GM23338 (cell line): ENCODE data around the gene IL6. TPM values are rescaled to one million over a fixed set of nuclear protein-coding genes. Genes with fewer than 3 reads are reported as not detected.

ENCODE experiments used
- ATAC-seq: fragments of 200-7000 bp; cut with Tn5 transposase; 3 replicates; pipeline ENCODE4 v1.9.1; 2020
- DNase-seq: peaks from one replicate; pipeline ENCODE4 v3.0.0-alpha.2; 2015; ENCODE audit warnings: low spot score
- H2AFZ ChIP-seq: fragments of 200-600 bp; sonication (generic); 2 replicates; pipeline ENCODE4 v1.8.0; 2016; ENCODE audit warnings: antibody characterized with exemption, mild to moderate bottlenecking, moderate library complexity
- H3F3A ChIP-seq: fragments of 200-600 bp; sonication (generic); replicated peaks from 2 replicates; pipeline ENCODE4 v1.8.0; 2017; ENCODE audit warnings: antibody characterized with exemption, mixed run types, low read depth
- H3K27ac ChIP-seq: fragments of 200-600 bp; sonication (generic); 2 replicates; pipeline ENCODE4 v1.6.1; 2016; ENCODE audit warnings: low read depth
- H3K27me3 ChIP-seq: fragments of 200-600 bp; sonication (generic); 2 replicates; pipeline ENCODE4 v1.8.0; 2016; ENCODE audit warnings: mild to moderate bottlenecking, mixed run types, moderate library complexity; ENCODE audit not compliant: insufficient read depth
- H3K36me3 ChIP-seq: fragments of 200-600 bp; sonication (generic); 2 replicates; pipeline ENCODE4 v1.8.0; 2016; ENCODE audit warnings: mild to moderate bottlenecking; ENCODE audit not compliant: insufficient read depth
- H3K4me1 ChIP-seq: fragments of 200-600 bp; sonication (generic); 2 replicates; pipeline ENCODE4 v1.8.0; 2016; ENCODE audit warnings: mild to moderate bottlenecking, moderate library complexity; ENCODE audit not compliant: insufficient read depth
- H3K4me2 ChIP-seq: fragments of 200-600 bp; sonication (generic); 2 replicates; pipeline ENCODE4 v1.7.1; 2017; ENCODE audit warnings: mixed run types
- H3K4me3 ChIP-seq: fragments of 200-600 bp; sonication (generic); 2 replicates; pipeline ENCODE4 v1.6.1; 2016; ENCODE audit warnings: mixed run types
- H3K79me2 ChIP-seq: fragments of 200-600 bp; sonication (generic); replicated peaks from 2 replicates; pipeline ENCODE4 v1.8.0; 2017; ENCODE audit warnings: mild to moderate bottlenecking; ENCODE audit not compliant: insufficient read depth
- H3K9me2 ChIP-seq: fragments of 200-600 bp; sonication (generic); 2 replicates; pipeline ENCODE4 v1.8.0; 2017; ENCODE audit not compliant: insufficient read depth
- H4K20me1 ChIP-seq: fragments of 200-600 bp; sonication (generic); replicated peaks from 2 replicates; pipeline ENCODE4 v1.8.0; 2017; ENCODE audit warnings: mild to moderate bottlenecking; ENCODE audit not compliant: insufficient read depth
- H3K27ac Mint-ChIP-seq: 2 replicates; pipeline ENCODE4 v1.8.0; 2020; ENCODE audit warnings: inconsistent platforms, mild to moderate bottlenecking, moderate library complexity, mixed read lengths
- H3K27me3 Mint-ChIP-seq: 3 replicates; pipeline ENCODE4 v1.8.0; 2022; ENCODE audit warnings: low read depth, mild to moderate bottlenecking, moderate library complexity, mixed read lengths, inconsistent platforms; ENCODE audit not compliant: insufficient read depth, poor library complexity
- H3K36me3 Mint-ChIP-seq: 3 replicates; pipeline ENCODE4 v1.8.0; 2021; ENCODE audit warnings: low read depth, mild to moderate bottlenecking, inconsistent platforms, moderate library complexity, mixed read lengths
- H3K4me1 Mint-ChIP-seq: 3 replicates; pipeline ENCODE4 v1.8.0; 2020; ENCODE audit warnings: mild to moderate bottlenecking, inconsistent platforms, mixed read lengths
- H3K4me3 Mint-ChIP-seq: 3 replicates; pipeline ENCODE4 v1.8.0; 2021; ENCODE audit warnings: moderate library complexity, mild to moderate bottlenecking, inconsistent platforms, mixed read lengths
- H3K9me3 Mint-ChIP-seq: 3 replicates; pipeline ENCODE4 v1.8.0; 2020; ENCODE audit warnings: moderate library complexity, mild to moderate bottlenecking, inconsistent platforms, mixed read lengths
- CREB1 ChIP-seq: fragments of 250-450 bp; sonication (Bioruptor Pico); IDR thresholded peaks from 2 replicates; pipeline ENCODE4 v1.5.0; 2020; ENCODE audit warnings: low read depth, mild to moderate bottlenecking, moderate library complexity
- ETS1 ChIP-seq: IDR thresholded peaks from 2 replicates; pipeline ENCODE4 v1.6.1; 2016; ENCODE audit warnings: antibody characterized with exemption
- EZH2 ChIP-seq: fragments of 200-600 bp; sonication (generic); IDR thresholded peaks from one replicate; pipeline ENCODE4 v1.8.0; 2017; ENCODE audit warnings: antibody characterized with exemption, mild to moderate bottlenecking, low read depth; ENCODE audit not compliant: unreplicated experiment
- EZH2phosphoT487 ChIP-seq: fragments of 200-600 bp; sonication (generic); IDR thresholded peaks from one replicate; pipeline ENCODE4 v1.8.1; 2018; ENCODE audit warnings: antibody characterized with exemption; ENCODE audit not compliant: unreplicated experiment
- JUNB ChIP-seq: IDR thresholded peaks from one replicate; pipeline ENCODE4 v1.6.1; 2016; ENCODE audit warnings: antibody characterized with exemption; ENCODE audit not compliant: unreplicated experiment
- NANOG ChIP-seq: IDR thresholded peaks from 2 replicates; pipeline ENCODE4 v1.6.1; 2016; ENCODE audit warnings: antibody characterized with exemption, borderline replicate concordance
- POLR2AphosphoS5 ChIP-seq: IDR thresholded peaks from 2 replicates; pipeline ENCODE4 v1.6.1; 2016; ENCODE audit warnings: antibody characterized with exemption, low read depth
- REST ChIP-seq: IDR thresholded peaks from one replicate; pipeline ENCODE4 v1.6.1; 2018; ENCODE audit warnings: antibody characterized with exemption; ENCODE audit not compliant: unreplicated experiment
- STAT1 ChIP-seq: IDR thresholded peaks from one replicate; pipeline ENCODE4 v1.6.1; 2016; ENCODE audit warnings: antibody characterized with exemption; ENCODE audit not compliant: unreplicated experiment
- ZNF114 ChIP-seq: fragments of 250-450 bp; sonication (Bioruptor Pico); IDR thresholded peaks from 2 replicates; pipeline ENCODE4 v1.5.0; 2020; ENCODE audit warnings: mild to moderate bottlenecking, moderate library complexity
- ZNF331 ChIP-seq: fragments of 250-450 bp; sonication (Bioruptor Pico); IDR thresholded peaks from 2 replicates; pipeline ENCODE4 v1.5.0; 2020; ENCODE audit warnings: low read depth, mild to moderate bottlenecking, moderate library complexity
- ZNF462 ChIP-seq: fragments of 250-450 bp; sonication (Bioruptor Pico); IDR thresholded peaks from 2 replicates; pipeline ENCODE4 v1.5.0; 2020; ENCODE audit warnings: mild to moderate bottlenecking, moderate library complexity
- polyA plus RNA-seq: library from polyadenylated mRNA; unstranded; fragments of >200 nt; fragmentation: Nextera tagmentation; extraction: Ambion mirVana; gene quantifications from 2 replicates; pipeline ENCODE4 v1.2.1, GENCODE V29; 2016
- total RNA-seq: library from RNA; depleted of rRNA; stranded (reverse); fragments of >200 nt; shearing (Covaris generic); gene quantifications from 2 replicates; pipeline ENCODE4 v1.2.3, GENCODE V29; 2014

IL6 gene
- total and polyA plus RNA-seq, 2 experiments from 2014 or later: 1.6 TPM; not detected in 1

- TF ChIP-seq ETS1: no peak
- TF ChIP-seq EZH2phosphoT487: no peak
- no peak for TF ChIP-seq ZNF114 (CRISPR knock-in tag)
Measured at GRCh38 chr7:22696541-22697228, 30.3 kb upstream of the IL6 start (continued).

- Mint-ChIP-seq H3K27ac (no peak overlapping the region), H3K4me3 (no peak overlapping the region)
- ATAC-seq: no peak
- no peak for TF ChIP-seq ZNF462
- no peak for TF ChIP-seq NANOG
- TF ChIP-seq EZH2phosphoT487: no peak
- no peak for TF ChIP-seq CREB1 (CRISPR knock-in tag)
- TF ChIP-seq STAT1: no peak
- TF ChIP-seq POLR2AphosphoS5: no peak
- TF ChIP-seq ETS1: no peak
- TF ChIP-seq EZH2: no peak
- no peak for TF ChIP-seq ZNF114 (CRISPR knock-in tag)
- no peak for TF ChIP-seq ZNF331 (CRISPR knock-in tag)
- TF ChIP-seq REST: no peak
- no peak for TF ChIP-seq JUNB
Measured at GRCh38 chr7:22697322-22697859, 29.6 kb upstream of the IL6 start.

More at GRCh38 chr7:22697322-22697859, 29.6 kb upstream of the IL6 start:
- no peak overlapping the region; the same call in 1 of the 2 replicates for H2AFZ ChIP-seq
- Mint-ChIP-seq H3K27me3 (peaks cover 1% of the 10 kb centered on the region), H3K9me3 (no peaks in the 10 kb centered on the region), H3K4me1 (peaks cover 4% of the 10 kb centered on the region; the same call in 2 of the 3 replicates), H3K36me3 (no peaks in the 10 kb centered on the region)
- H3K36me3 ChIP-seq: no peaks in the 10 kb centered on the region
- 0 out of 2 replicates have a peak, but pooled peaks cover under 1% of the 10 kb centered on the region for H3K4me1 ChIP-seq
- H3K9me2 ChIP-seq: peaks cover 3% of the 10 kb centered on the region; the same call in 1 of the 2 replicates
- no peak for DNase-seq
- H3K79me2 ChIP-seq: no peaks in the 10 kb centered on the region
- H3K4me2 ChIP-seq: no peak overlapping the region
- H4K20me1 ChIP-seq: no peaks in the 10 kb centered on the region
- no peaks in the 10 kb centered on the region for H3F3A ChIP-seq
- no peaks in the 10 kb centered on the region for H3K27me3 ChIP-seq
- no peak overlapping the region for H3K4me3 ChIP-seq
- no peak overlapping the region for H3K27ac ChIP-seq
